Stomach (tissue), 9 donors: ENCODE results near the gene APH1B. TPM values are rescaled to one million over a fixed set of nuclear protein-coding genes. Genes with fewer than 3 reads are reported as not detected.

Experiments used
- DNase-seq, 2 donors: peaks; one replicate each; pipeline versions ENCODE4 v3.0.0 to v3.0.0-alpha.2; 2013 to 2019
- H3K27ac ChIP-seq, 5 donors: fragments of 200-600 bp in 4 of 5; sonication (generic) in 4 of 5; one replicate each; pipeline ENCODE4 v1.5.1; 2013 to 2019; ENCODE audit warnings: mild to moderate bottlenecking in 1 of 5, moderate library complexity in 1 of 5
- H3K27me3 ChIP-seq, 3 donors: fragments of 200-600 bp; sonication (generic); one replicate each; pipeline ENCODE4 v1.5.1; 2017 to 2019; ENCODE audit warnings: mixed run types in 1 of 3
- H3K36me3 ChIP-seq, 4 donors: fragments of 200-600 bp; sonication (generic); 1 replicate in 3 of 4; 2 replicates in 1 of 4; pipeline ENCODE4 v1.5.1; 2016 to 2019
- H3K4me1 ChIP-seq, 4 donors: fragments of 200-600 bp; sonication (generic); one replicate each; pipeline ENCODE4 v1.5.1; 2016 to 2019
- H3K4me3 ChIP-seq, 4 donors: fragments of 200-600 bp; sonication (generic) in 3 of 4; one replicate each; pipeline ENCODE4 v1.5.1; 2016 to 2019; ENCODE audit warnings: mild to moderate bottlenecking in 1 of 4
- H3K9me3 ChIP-seq, 4 donors: fragments of 200-600 bp; sonication (generic); one replicate each; pipeline ENCODE4 v1.5.1; 2016 to 2019
- EP300 ChIP-seq: sonication (generic); formaldehyde crosslinking; IDR thresholded peaks from one replicate; pipeline ENCODE4 v1.6.1; 2017; ENCODE audit warnings: antibody characterized with exemption
- POLR2A ChIP-seq, 4 donors: fragments of 450-650 bp; IDR thresholded peaks; one replicate each; pipeline ENCODE4 v1.6.1; 2016; ENCODE audit warnings: antibody characterized with exemption in 4 of 4, control low read depth in 2 of 4, mild to moderate bottlenecking in 1 of 4, moderate library complexity in 1 of 4
- POLR2AphosphoS5 ChIP-seq, 3 donors: sonication (generic); formaldehyde crosslinking; IDR thresholded peaks; one replicate each; pipeline ENCODE4 v1.6.1; 2016; ENCODE audit warnings: antibody characterized with exemption in 3 of 3
- WGBS, 5 donors: extraction: QIAGEN DNeasy Blood & Tissue Kit in 3 of 5; methylation state at CpG; one replicate each; pipeline versions ENCODE4 v1.1.5 to v1.1.7; 2013 to 2018; 5-methylcytosine and 5-hydroxymethylcytosine counted together
- intact Hi-C: fragments of 100-400 bp; cut with DNase I; formaldehyde crosslinking; loops from one replicate; pipeline ENCODE4 v1.15.1; 2023; ENCODE audit warnings: low total_unique reads
- polyA plus RNA-seq, 3 donors: library from polyadenylated mRNA; stranded (reverse); fragments of 200-250 nt; gene quantifications; one replicate each; pipeline ENCODE4 v1.2.3, GENCODE V29; 2013
- total RNA-seq, 5 donors: library from RNA; depleted of rRNA; stranded (reverse); fragments of >200 nt; gene quantifications; one replicate each; pipeline versions ENCODE4 v1.1.0 to v1.2.3, GENCODE V29; 2014 to 2016
- TF ChIP-seq, protein P1 (sequence below), 7 experiments: fragments of 450-650 bp in 4 of 7; fragments of 200-600 bp in 3 of 7; sonication (generic) in 3 of 7; IDR thresholded peaks; one replicate each; pipeline ENCODE4 v1.5.1; 2016 to 2019; ENCODE audit warnings: antibody characterized with exemption in 7 of 7, control low read depth in 2 of 7, mild to moderate bottlenecking in 1 of 7
- donor health status: healthy with polysubstance abuse.
- donor health status: Bipolar disorder and iron deficiency.
- donor health status: healthy.

Gene APH1B
- total and polyA plus RNA-seq, 8 donors, result 0.45 to 23.5 (median 3.3) TPM

DNA sequence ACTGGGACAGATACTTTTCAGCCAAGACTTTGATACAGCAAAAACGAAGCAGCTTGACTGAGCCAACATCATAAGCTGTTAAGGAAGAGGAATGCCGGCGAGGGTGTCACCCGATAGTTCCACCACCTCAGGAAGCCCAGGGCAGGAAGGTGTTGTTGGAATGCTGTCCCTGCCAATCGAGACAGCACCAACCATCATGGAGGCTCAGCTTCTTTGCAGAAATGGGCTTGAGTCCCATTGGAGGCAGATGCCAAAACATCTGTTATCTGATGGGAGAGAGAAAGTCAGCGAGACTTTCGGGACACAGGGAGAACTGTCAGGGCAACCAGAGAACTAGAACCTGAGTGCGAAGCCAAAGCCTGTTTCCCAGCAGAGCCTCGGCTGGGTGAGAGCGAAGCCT is 53.5 kb downstream of the APH1B start:
- no peak overlapping the region for H3K27ac ChIP-seq
- H3K4me1 ChIP-seq, result no peaks in the 10 kb centered on the region
- intact Hi-C loops, result no loop called here
- 83 to 91% (median 87%) methylated on average over 10 of the region's 10 CpGs for WGBS, 5 donors
- H3K36me3 ChIP-seq, result no peaks in the 10 kb centered on the region
- H3K9me3 ChIP-seq, result no peaks in the 10 kb centered on the region
- H3K27me3 ChIP-seq, result no peaks in the 10 kb centered on the region
- DNase-seq, result no peak
- TF ChIP-seq, protein P1, sequence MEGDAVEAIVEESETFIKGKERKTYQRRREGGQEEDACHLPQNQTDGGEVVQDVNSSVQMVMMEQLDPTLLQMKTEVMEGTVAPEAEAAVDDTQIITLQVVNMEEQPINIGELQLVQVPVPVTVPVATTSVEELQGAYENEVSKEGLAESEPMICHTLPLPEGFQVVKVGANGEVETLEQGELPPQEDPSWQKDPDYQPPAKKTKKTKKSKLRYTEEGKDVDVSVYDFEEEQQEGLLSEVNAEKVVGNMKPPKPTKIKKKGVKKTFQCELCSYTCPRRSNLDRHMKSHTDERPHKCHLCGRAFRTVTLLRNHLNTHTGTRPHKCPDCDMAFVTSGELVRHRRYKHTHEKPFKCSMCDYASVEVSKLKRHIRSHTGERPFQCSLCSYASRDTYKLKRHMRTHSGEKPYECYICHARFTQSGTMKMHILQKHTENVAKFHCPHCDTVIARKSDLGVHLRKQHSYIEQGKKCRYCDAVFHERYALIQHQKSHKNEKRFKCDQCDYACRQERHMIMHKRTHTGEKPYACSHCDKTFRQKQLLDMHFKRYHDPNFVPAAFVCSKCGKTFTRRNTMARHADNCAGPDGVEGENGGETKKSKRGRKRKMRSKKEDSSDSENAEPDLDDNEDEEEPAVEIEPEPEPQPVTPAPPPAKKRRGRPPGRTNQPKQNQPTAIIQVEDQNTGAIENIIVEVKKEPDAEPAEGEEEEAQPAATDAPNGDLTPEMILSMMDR (IDR thresholded peaks at IDR 0.05), result no peak
- no peak for TF ChIP-seq EP300
- no peak overlapping the region for H3K4me3 ChIP-seq

DNA sequence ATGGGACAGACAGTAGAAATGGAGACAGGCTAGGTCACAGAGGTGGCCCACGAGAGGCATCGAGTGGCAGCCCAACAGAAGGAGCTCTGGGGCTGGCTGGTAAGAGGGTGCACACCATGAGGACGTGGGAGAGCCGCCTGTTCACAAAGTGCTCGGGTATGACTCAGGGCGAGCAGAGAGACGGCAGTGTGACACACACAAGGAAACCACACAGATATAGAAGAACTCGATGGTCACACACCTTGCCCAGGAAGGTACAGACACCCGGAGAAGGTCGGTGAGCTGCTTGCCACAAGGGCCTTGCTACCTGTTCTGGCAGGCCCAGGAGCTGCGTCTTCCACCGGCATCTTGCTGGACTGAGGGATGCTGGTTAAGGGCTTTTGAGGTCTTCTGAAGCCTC is 54.1 kb downstream of the APH1B start:
- no peaks in the 10 kb centered on the region for H3K36me3 ChIP-seq
- H3K9me3 ChIP-seq, result no peaks in the 10 kb centered on the region
- no peaks in the 10 kb centered on the region for H3K27me3 ChIP-seq
- DNase-seq, result no peak
- no peak overlapping the region for H3K27ac ChIP-seq
- 79 to 93% (median 85%) methylated on average over 12 of the region's 12 CpGs for WGBS, 5 donors
- intact Hi-C loops, result no loop called here
- H3K4me1 ChIP-seq, result no peaks in the 10 kb centered on the region
- no peak for TF ChIP-seq EP300
- TF ChIP-seq, protein P1 (IDR thresholded peaks at IDR 0.05), result no peak
- TF ChIP-seq POLR2AphosphoS5 (IDR thresholded peaks at IDR 0.05), result no peak
- no peak for TF ChIP-seq POLR2A (IDR thresholded peaks at IDR 0.05)
- no peak overlapping the region for H3K4me3 ChIP-seq

DNA sequence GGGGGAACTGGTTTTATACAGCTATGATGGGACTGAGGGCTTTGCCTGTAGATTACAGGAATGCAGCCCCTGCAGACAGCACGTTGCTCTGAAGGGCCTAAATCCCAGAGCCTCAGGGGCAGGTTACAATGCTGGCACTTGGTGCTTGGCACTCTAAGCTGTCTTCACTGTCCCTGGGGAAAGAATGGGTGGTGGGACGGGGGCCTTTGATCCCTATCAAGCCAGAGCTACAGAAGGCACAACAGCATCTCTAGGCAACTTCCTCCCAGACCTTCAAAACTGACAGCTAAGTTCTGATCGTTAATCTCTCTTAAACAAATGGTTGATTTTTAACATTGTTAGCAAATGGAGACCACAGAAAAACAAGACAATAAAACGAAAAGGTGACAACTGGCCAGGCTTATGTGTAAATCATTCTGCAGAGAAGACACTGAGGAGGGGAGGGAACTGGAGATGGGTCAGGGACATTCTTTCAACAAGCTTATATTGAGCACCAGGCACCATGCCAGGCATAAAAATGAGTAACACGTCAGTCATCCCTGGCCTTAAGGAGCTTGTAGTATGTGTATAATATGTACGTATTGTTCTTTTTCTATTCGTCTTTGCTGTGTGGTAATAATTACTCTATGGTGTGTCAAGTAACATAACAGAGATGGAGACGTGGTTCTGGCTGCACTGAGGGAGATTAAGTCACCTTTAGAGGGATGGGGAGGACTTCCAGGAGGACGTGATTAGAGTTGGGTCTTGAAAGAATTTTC is 55.1 kb downstream of the APH1B start:
- intact Hi-C loops, result no loop called here
- WGBS, 5 donors, result 54 to 60% (median 55%) methylated on average over 9 of the region's 9 CpGs
- H3K27me3 ChIP-seq, result no peaks in the 10 kb centered on the region
- H3K4me3 ChIP-seq, result no peak overlapping the region
- TF ChIP-seq POLR2A (IDR thresholded peaks at IDR 0.05), result no peak
- no peak for TF ChIP-seq POLR2AphosphoS5 (IDR thresholded peaks at IDR 0.05)
- no peak for TF ChIP-seq EP300
- no peak for DNase-seq
- no peaks in the 10 kb centered on the region for H3K36me3 ChIP-seq
- no peak overlapping the region for H3K27ac ChIP-seq
- no peaks in the 10 kb centered on the region for H3K4me1 ChIP-seq
- no peaks in the 10 kb centered on the region for H3K9me3 ChIP-seq

DNA sequence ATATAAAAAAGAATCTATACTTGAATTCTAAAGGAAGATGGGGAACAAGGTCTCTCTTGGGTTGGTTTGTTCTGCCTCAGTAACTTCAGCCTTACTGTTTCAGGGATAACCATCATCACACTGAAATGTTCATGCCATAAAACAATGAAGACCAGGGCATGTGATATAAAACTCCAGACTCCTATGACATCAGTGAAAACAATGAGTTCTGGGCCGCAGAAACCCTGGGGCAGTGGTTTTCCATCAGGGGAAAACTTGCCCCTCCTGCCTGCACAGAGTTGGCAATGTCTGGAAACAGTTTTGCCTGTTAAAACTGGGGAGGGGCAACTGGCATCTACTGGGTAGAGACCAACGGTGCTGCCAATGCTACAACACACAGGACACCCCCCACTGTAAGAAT is 57.4 kb downstream of the APH1B start:
- Histone ChIP-seq H3K27me3 (no peaks in the 10 kb centered on the region), H3K36me3 (no peaks in the 10 kb centered on the region), H3K27ac (no peak overlapping the region), H3K4me1 (no peaks in the 10 kb centered on the region), H3K9me3 (no peaks in the 10 kb centered on the region), H3K4me3 (no peak overlapping the region)
- DNase-seq, result no peak
- WGBS, 5 donors, result 60 to 91% (median 81%) methylated on average over 2 of the region's 2 CpGs
- intact Hi-C loops, result no loop called here
- no peak for TF ChIP-seq EP300
- no peak for TF ChIP-seq POLR2A (IDR thresholded peaks at IDR 0.05)
- TF ChIP-seq, protein P1 (IDR thresholded peaks at IDR 0.05), result no peak
- no peak for TF ChIP-seq POLR2AphosphoS5 (IDR thresholded peaks at IDR 0.05)

DNA sequence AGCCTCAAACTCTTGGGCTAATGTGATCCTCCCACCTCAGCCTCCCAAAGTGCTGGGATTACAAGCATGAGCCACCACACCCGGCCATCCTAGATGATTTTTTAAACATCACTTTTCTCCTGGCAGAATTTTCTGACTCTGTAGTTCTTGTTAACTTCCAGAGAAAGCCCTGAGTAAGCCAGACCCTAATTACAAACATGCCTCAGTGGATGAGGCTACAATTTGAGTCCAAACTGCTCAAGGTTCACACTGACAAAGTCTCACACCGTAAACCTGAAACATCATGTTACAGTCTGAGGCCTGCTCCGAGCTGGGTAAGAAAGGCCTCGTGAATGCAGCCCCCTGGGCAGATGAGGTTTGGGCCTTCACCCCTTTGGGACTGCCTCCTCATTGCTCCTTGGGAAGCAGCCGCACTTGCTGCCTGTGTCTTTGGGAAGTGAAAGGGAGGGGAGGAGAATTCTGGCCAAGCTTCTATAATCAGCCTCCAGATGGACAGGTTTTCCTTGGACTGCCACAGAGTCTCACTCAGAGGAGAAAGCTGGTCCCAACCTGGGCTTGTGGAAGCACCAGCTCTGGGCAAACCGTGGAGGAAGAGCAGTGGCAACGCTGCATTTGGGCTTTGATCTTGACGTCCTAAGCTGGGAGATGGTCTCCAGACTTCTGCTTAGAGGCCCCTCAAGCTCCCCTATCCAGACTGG is 58.3 kb downstream of the APH1B start:
- H3K4me3 ChIP-seq, result no peak overlapping the region
- H3K27ac ChIP-seq, result no peak overlapping the region
- peaks cover 0 to 3% (median 0%) of the 10 kb centered on the region in 3 donors for H3K27me3 ChIP-seq
- no peaks in the 10 kb centered on the region for H3K36me3 ChIP-seq
- DNase-seq, result no peak
- no peaks in the 10 kb centered on the region for H3K4me1 ChIP-seq
- TF ChIP-seq POLR2AphosphoS5 (IDR thresholded peaks at IDR 0.05) (no peak), POLR2A (IDR thresholded peaks at IDR 0.05) (no peak)
- TF ChIP-seq, protein P1 (IDR thresholded peaks at IDR 0.05), result no peak
- intact Hi-C loops, result no loop called here
- no peaks in the 10 kb centered on the region for H3K9me3 ChIP-seq
- WGBS, 5 donors, result 82 to 88% (median 87%) methylated on average over 8 of the region's 8 CpGs
